B cell (primary cell): Measurements from ENCODE around the gene LAGE3. TPM values are rescaled to one million over a fixed set of nuclear protein-coding genes. Genes with fewer than 3 reads are reported as not detected.

ENCODE experiments used
- ATAC-seq: fragments of 200-7000 bp; cut with Tn5 transposase; one replicate; pipeline ENCODE4 v1.10.0; 2021; ENCODE audit warnings: low read depth, mild to moderate bottlenecking, moderate number of reproducible peaks, moderate library complexity
- CTCF ChIA-PET: fragments of 350-600 bp; sonication (Branson Sonifier 250); formaldehyde crosslinking; loops from one replicate; lab custom pipeline; 2021; ENCODE audit warnings: antibody characterized with exemption, inconsistent platforms; lab: Charles Lee
- POLR2A ChIA-PET: fragments of 350-600 bp; sonication (Branson Sonifier 250); formaldehyde crosslinking; loops from one replicate; lab custom pipeline; 2021; ENCODE audit warnings: antibody characterized with exemption; lab: Charles Lee
- DNase-seq: peaks from one replicate; pipeline ENCODE4 v3.0.0; 2013
- H2AFZ ChIP-seq: 2 replicates; pipeline ENCODE4 v1.6.1; 2012; ENCODE audit warnings: mild to moderate bottlenecking, low read depth, low read length; ENCODE audit not compliant: insufficient read depth, poor library complexity, severe bottlenecking
- H3K27ac ChIP-seq, 2 donors: 1 replicate in 1 of 2; 2 replicates in 1 of 2; pipeline ENCODE4 v1.5.1; 2012 to 2013; ENCODE audit warnings: low read length in 2 of 2, mild to moderate bottlenecking in 2 of 2, moderate library complexity in 1 of 2
- H3K27me3 ChIP-seq, 4 experiments: fragments of 200-600 bp in 1 of 4; sonication (generic) in 1 of 4; replicated peaks in 1 of 4; 1 replicate in 2 of 4; 2 replicates in 2 of 4; pipeline versions ENCODE4 v1.6.1 to v1.7.0; 2013 to 2016; ENCODE audit warnings: low read length in 3 of 4, mild to moderate bottlenecking in 2 of 4, mixed read lengths in 1 of 4, moderate library complexity in 1 of 4; ENCODE audit not compliant: insufficient read depth in 4 of 4, control insufficient read depth in 3 of 4; ENCODE audit errors: control extremely low read depth in 1 of 4
- H3K36me3 ChIP-seq, 2 experiments: replicated peaks in 1 of 2; 1 replicate in 1 of 2; 2 replicates in 1 of 2; pipeline versions ENCODE4 v1.6.1 to v1.7.1; 2013; ENCODE audit warnings: low read length in 1 of 2; ENCODE audit not compliant: insufficient read depth in 2 of 2, control insufficient read depth in 1 of 2; ENCODE audit errors: control extremely low read depth in 1 of 2, extremely low read depth in 1 of 2
- H3K4me1 ChIP-seq, 2 donors: fragments of 200-600 bp in 1 of 2; sonication (generic) in 1 of 2; 1 replicate in 1 of 2; 2 replicates in 1 of 2; pipeline versions ENCODE4 v1.5.1 to v1.6.1; 2013 to 2017; ENCODE audit warnings: low read length in 2 of 2; ENCODE audit not compliant: control insufficient read depth in 2 of 2, insufficient read depth in 2 of 2
- H3K4me2 ChIP-seq: replicated peaks from 2 replicates; pipeline ENCODE3; 2012; ENCODE audit warnings: mild to moderate bottlenecking, low read depth, low read length; ENCODE audit not compliant: poor library complexity, severe bottlenecking
- H3K4me3 ChIP-seq, 5 experiments: fragments of 200-600 bp in 1 of 5; sonication (generic) in 1 of 5; 1 replicate in 3 of 5; 2 replicates in 2 of 5; pipeline versions ENCODE4 v1.5.1 to v1.7.0; 2011 to 2016; ENCODE audit warnings: low read length in 4 of 5, mild to moderate bottlenecking in 4 of 5, low read depth in 2 of 5, control low read depth in 1 of 5, moderate library complexity in 1 of 5; ENCODE audit not compliant: insufficient read depth in 1 of 5; ENCODE audit errors: control extremely low read depth in 1 of 5, extremely low read depth in 1 of 5
- H3K79me2 ChIP-seq: fragments of 200-600 bp; sonication (generic); one replicate; pipeline ENCODE4 v1.6.0; 2016; ENCODE audit warnings: low read length; ENCODE audit not compliant: control insufficient read depth, insufficient read depth
- H3K9ac ChIP-seq: fragments of 200-600 bp; sonication (generic); 2 replicates; pipeline ENCODE4 v1.6.1; 2017; ENCODE audit warnings: mild to moderate bottlenecking, low read length, moderate library complexity
- H3K9me3 ChIP-seq, 3 donors: one replicate each; pipeline versions ENCODE4 v1.6.1 to v1.7.1; 2013; ENCODE audit warnings: low read length in 2 of 3; ENCODE audit not compliant: control insufficient read depth in 2 of 3, insufficient read depth in 1 of 3; ENCODE audit errors: control extremely low read depth in 1 of 3
- H4K20me1 ChIP-seq: 2 replicates; pipeline ENCODE4 v1.6.0; 2012; ENCODE audit warnings: mild to moderate bottlenecking, low read length; ENCODE audit not compliant: insufficient read depth, control insufficient read depth, poor library complexity, severe bottlenecking
- H3K27ac Mint-ChIP-seq: one replicate; pipeline ENCODE4 v1.8.0; 2021; ENCODE audit warnings: mixed read lengths
- H3K27me3 Mint-ChIP-seq: one replicate; pipeline ENCODE4 v1.8.0; 2021; ENCODE audit warnings: mixed read lengths
- H3K4me1 Mint-ChIP-seq: one replicate; pipeline ENCODE4 v1.8.0; 2021; ENCODE audit warnings: mixed read lengths
- H3K4me3 Mint-ChIP-seq: one replicate; pipeline ENCODE4 v1.8.0; 2021; ENCODE audit warnings: mixed read lengths
- H3K9me3 Mint-ChIP-seq: one replicate; pipeline ENCODE4 v1.8.0; 2022; ENCODE audit warnings: mixed read lengths; ENCODE audit not compliant: insufficient read depth
- EZH2 ChIP-seq: IDR thresholded peaks from 2 replicates; pipeline ENCODE4 v1.6.1; 2012; ENCODE audit warnings: borderline replicate concordance, low read depth, mild to moderate bottlenecking, moderate library complexity, low read length; ENCODE audit not compliant: insufficient read depth, poor library complexity, severe bottlenecking
- WGBS: methylation state at CpG from one replicate; pipeline ENCODE4 v1.1.5; 2013; ENCODE audit warnings: missing lambda C conversion rate; ENCODE audit not compliant: insufficient coverage; 5-methylcytosine and 5-hydroxymethylcytosine counted together
- intact Hi-C: fragments of 100-400 bp; cut with micrococcal nuclease; formaldehyde crosslinking; loops from one replicate; pipeline ENCODE4 v1.10.0; 2022
- polyA plus RNA-seq: library from polyadenylated mRNA; depleted of rRNA; stranded (reverse); fragments of >200 nt; gene quantifications from 2 replicates; pipeline ENCODE4 v1.2.3, GENCODE V29; 2012
- total RNA-seq, 2 donors: library from RNA; stranded (reverse); fragments of 120-200 nt in 1 of 2; gene quantifications; 1 replicate in 1 of 2; 2 replicates in 1 of 2; pipeline versions ENCODE4 v1.2.3 to v1.2.4, GENCODE V29; 2013 to 2022
- TF ChIP-seq, protein P1 (sequence below): fragments of 200-600 bp; IDR thresholded peaks from one replicate; pipeline ENCODE4 v1.8.0; 2022; ENCODE audit warnings: antibody characterized with exemption, mild to moderate bottlenecking

Gene LAGE3
- total and polyA plus RNA-seq, 2 donors (not counting 1 experiment from before 2014, with no cell fraction given): 17.0 to 19.9 TPM

DNA sequence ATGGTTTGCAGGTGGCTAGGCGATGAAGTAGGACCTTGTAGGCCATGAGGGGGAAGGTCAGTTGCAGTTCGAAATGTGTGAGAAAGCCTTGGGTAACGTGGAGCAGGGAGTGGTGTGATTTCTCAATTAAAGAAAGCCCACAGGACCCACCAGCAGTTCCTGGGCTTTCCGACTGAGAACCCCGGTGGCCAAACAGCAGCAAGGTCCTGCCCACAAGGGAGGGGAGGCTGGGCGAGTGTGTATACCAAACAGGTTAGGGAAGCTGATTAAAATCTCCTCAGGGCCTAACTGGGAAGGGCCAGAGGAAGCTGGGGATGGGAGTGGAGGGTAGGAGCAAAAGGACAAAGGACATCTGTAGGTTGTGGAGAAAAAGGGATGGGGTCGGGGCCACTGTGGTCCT is 48.2 kb downstream of the LAGE3 start:
- no peak overlapping the region for H2AFZ ChIP-seq
- WGBS: 56% methylated on average over 3 of the region's 7 CpGs
- no peak overlapping the region for H3K4me2 ChIP-seq
- H3K27ac ChIP-seq: no peak overlapping the region
- no peaks in the 10 kb centered on the region for H3K27me3 ChIP-seq
- H3K36me3 ChIP-seq: peaks cover 0 to 8% of the 10 kb centered on the region in 2 experiments
- ChIA-PET POLR2A (interaction anchor here (1.5 kb wide), 1 partner anchor 18 kb away, joined by 8 read pairs; no protein-coding TSS in a partner anchor), CTCF (no interaction called here)
- no peaks in the 10 kb centered on the region for H3K27me3 Mint-ChIP-seq
- H4K20me1 ChIP-seq: no peaks in the 10 kb centered on the region
- H3K79me2 ChIP-seq: peaks cover 9% of the 10 kb centered on the region
- no peaks in the 10 kb centered on the region for H3K9me3 ChIP-seq
- no peaks in the 10 kb centered on the region for H3K9me3 Mint-ChIP-seq
- no peak overlapping the region for H3K9ac ChIP-seq
- intact Hi-C loops: no loop called here
- H3K4me3 ChIP-seq: no peak overlapping the region
- no peak for TF ChIP-seq EZH2
- TF ChIP-seq, protein P1, sequence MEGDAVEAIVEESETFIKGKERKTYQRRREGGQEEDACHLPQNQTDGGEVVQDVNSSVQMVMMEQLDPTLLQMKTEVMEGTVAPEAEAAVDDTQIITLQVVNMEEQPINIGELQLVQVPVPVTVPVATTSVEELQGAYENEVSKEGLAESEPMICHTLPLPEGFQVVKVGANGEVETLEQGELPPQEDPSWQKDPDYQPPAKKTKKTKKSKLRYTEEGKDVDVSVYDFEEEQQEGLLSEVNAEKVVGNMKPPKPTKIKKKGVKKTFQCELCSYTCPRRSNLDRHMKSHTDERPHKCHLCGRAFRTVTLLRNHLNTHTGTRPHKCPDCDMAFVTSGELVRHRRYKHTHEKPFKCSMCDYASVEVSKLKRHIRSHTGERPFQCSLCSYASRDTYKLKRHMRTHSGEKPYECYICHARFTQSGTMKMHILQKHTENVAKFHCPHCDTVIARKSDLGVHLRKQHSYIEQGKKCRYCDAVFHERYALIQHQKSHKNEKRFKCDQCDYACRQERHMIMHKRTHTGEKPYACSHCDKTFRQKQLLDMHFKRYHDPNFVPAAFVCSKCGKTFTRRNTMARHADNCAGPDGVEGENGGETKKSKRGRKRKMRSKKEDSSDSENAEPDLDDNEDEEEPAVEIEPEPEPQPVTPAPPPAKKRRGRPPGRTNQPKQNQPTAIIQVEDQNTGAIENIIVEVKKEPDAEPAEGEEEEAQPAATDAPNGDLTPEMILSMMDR: no peak
- ATAC-seq: no peak
- peaks cover 24% of the 10 kb centered on the region for H3K4me1 Mint-ChIP-seq
- H3K27ac Mint-ChIP-seq: peak overlapping the region; percentile 34
- no peak for DNase-seq
- no peak overlapping the region for H3K4me3 Mint-ChIP-seq
- H3K4me1 ChIP-seq: peaks cover 6 to 15% of the 10 kb centered on the region in 2 donors

DNA sequence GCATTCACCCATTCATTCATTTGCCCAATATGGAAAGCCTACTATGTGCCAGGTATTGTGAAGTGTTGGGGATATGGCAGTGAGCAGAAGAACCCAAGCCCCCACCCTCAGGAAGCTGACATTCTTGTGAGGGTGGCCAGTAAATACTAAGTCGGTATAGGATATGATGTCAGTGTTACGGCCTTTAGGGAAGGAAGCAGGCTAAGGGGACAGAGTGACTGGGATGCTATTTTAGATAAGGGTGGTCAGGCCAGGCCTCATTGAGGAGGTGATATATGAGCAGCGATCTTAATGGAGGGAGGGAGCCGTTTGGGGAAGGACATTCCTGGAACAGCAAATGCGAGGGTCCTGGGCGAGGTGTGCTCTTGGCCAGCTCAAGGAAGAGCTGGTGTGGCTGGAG is 48.6 kb downstream of the LAGE3 start:
- Histone ChIP-seq H3K9ac (no peak overlapping the region), H4K20me1 (no peaks in the 10 kb centered on the region), H2AFZ (no peak overlapping the region), H3K4me2 (no peak overlapping the region), H3K4me3 (no peak overlapping the region), H3K36me3 (peaks cover 0 to 8% of the 10 kb centered on the region in 2 experiments), H3K4me1 (peaks cover 6 to 15% of the 10 kb centered on the region in 2 donors), H3K27me3 (no peaks in the 10 kb centered on the region), H3K9me3 (no peaks in the 10 kb centered on the region), H3K27ac (no peak overlapping the region), H3K79me2 (peaks cover 9% of the 10 kb centered on the region)
- Mint-ChIP-seq H3K27me3 (no peaks in the 10 kb centered on the region), H3K4me3 (no peak overlapping the region), H3K4me1 (peaks cover 23% of the 10 kb centered on the region), H3K27ac (peak overlapping the region; percentile 37), H3K9me3 (no peaks in the 10 kb centered on the region)
- TF ChIP-seq, protein P1: no peak
- TF ChIP-seq EZH2: no peak
- 49% methylated on average over 5 of the region's 6 CpGs for WGBS
- intact Hi-C loops: no loop called here
- ATAC-seq: no peak
- ChIA-PET CTCF (no interaction called here), POLR2A (interaction anchor here (1.5 kb wide), 1 partner anchor 18 kb away, joined by 8 read pairs; no protein-coding TSS in a partner anchor)
- DNase-seq: no peak
